ENCODE results near the gene E2F4. TPM values are rescaled to one million over a fixed set of nuclear protein-coding genes. Genes with fewer than 3 reads are reported as not detected.

E2F4 gene
- total and polyA plus RNA-seq, 2 donors (not counting 1 experiment from before 2014, with no cell fraction given) = 106 to 188 TPM

DNA sequence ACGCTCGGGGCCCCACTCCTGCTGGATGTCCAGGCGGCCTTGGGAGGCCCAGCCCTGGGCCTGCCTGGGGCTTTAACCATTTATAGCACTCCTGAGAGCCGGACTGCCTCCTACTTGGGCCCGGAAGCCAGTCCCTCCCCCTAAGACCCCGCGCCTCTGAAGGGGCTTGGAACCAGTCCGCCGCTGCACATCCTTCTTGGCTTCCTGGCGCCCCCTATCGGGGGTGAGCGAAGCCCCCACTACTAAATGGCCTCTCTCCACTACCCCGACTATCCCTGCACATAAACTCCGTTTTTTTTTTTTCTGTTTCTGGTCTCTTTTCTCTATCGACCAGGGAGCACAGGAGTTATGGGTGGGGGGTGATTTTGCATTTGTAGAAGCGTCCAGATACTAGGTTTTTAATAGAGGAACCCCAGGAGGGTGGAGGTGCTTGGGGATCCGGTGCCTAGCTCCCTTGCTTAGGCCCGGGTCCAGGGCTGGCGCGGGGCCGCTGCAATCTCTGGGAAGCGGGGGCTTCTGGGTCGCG is 22.2 kb upstream of the E2F4 start:
- H3K4me1 Mint-ChIP-seq = peaks cover 39% of the 10 kb centered on the region
- peaks cover 65% of the 10 kb centered on the region for H3K27me3 Mint-ChIP-seq
- DNase-seq (peak; percentile 48), ATAC-seq (ENCODE audit: low read depth) (no peak)
- H3K27ac Mint-ChIP-seq = no peak overlapping the region
- Histone ChIP-seq H3K9ac (ENCODE audit: low read length) (peak overlapping the region; percentile 48), H4K20me1 (ENCODE audit: control insufficient read depth, insufficient read depth, low read length, poor library complexity, severe bottlenecking) (peaks cover 6% of the 10 kb centered on the region), H3K36me3 (replicated peaks in 1 of 2; ENCODE audit: control extremely low read depth in 1 of 2, control insufficient read depth in 1 of 2, extremely low read depth in 1 of 2, insufficient read depth in 2 of 2, low read length in 1 of 2) (no peaks in the 10 kb centered on the region), H3K4me2 (replicated peaks; ENCODE audit: low read depth, low read length, poor library complexity, severe bottlenecking) (peak overlapping the region; percentile 75), H3K9me3 (ENCODE audit: control extremely low read depth in 1 of 3, control insufficient read depth in 2 of 3, insufficient read depth in 1 of 3, low read length in 2 of 3) (peaks cover 0 to 38% (median 0%) of the 10 kb centered on the region in 3 donors), H3K4me3 (ENCODE audit: control extremely low read depth in 1 of 5, extremely low read depth in 1 of 5, insufficient read depth in 1 of 5, low read depth in 2 of 5, low read length in 4 of 5) (peak overlapping the region in 2 of 5 experiments; percentile 23 to 33), H3K27ac (ENCODE audit: low read length in 2 of 2) (no peak overlapping the region), H3K79me2 (ENCODE audit: control insufficient read depth, insufficient read depth, low read length) (no peaks in the 10 kb centered on the region), H3K4me1 (ENCODE audit: control insufficient read depth in 2 of 2, insufficient read depth in 2 of 2, low read length in 2 of 2) (peaks cover 46 to 54% of the 10 kb centered on the region in 2 donors), H2AFZ (ENCODE audit: insufficient read depth, low read depth, low read length, poor library complexity, severe bottlenecking) (peak overlapping the region; percentile 33), H3K27me3 (replicated peaks in 1 of 4; ENCODE audit: control extremely low read depth in 1 of 4, control insufficient read depth in 3 of 4, insufficient read depth in 4 of 4, low read length in 3 of 4) (peaks cover 0 to 98% (median 69%) of the 10 kb centered on the region in 4 experiments)
- H3K4me3 Mint-ChIP-seq = peak overlapping the region; percentile 54
- CTCF ChIA-PET = interaction anchor here (0.8 to 3.2 kb wide), 7 partner anchors 10 to 142 kb away, joined by 3 to 11 read pairs (median 5); partner anchors contain the start of genes B3GNT9, FBXL8 and TRADD
- TF ChIP-seq CTCF (IDR thresholded peaks at IDR 0.05) = peak; percentile 49
- TF ChIP-seq EZH2 (IDR thresholded peaks at IDR 0.05; ENCODE audit: borderline replicate concordance, insufficient read depth, low read depth, low read length, poor library complexity, severe bottlenecking) = no peak
- POLR2A ChIA-PET = no interaction called here
- WGBS (ENCODE audit: insufficient coverage) = 11% methylated on average over 20 of the region's 24 CpGs
- no peaks in the 10 kb centered on the region for H3K9me3 Mint-ChIP-seq (ENCODE audit: insufficient read depth)
- intact Hi-C loops (cut with micrococcal nuclease) = no loop called here
